ENCODE data around the gene SRP54.

Gene SRP54

GRCh38 chr14:35072226-35072625 lies 89.4 kb downstream of the SRP54 start:
- Histone ChIP-seq H3K4me3 (ENCODE audit: low read depth, low read length, poor library complexity, severe bottlenecking) (no peak overlapping the region), H3K27me3 (ENCODE audit: insufficient read depth, low read length) (no peaks in the 10 kb centered on the region), H3K4me2 (ENCODE audit: low read length) (no peak overlapping the region)

GRCh38 chr14:35073486-35073885 lies 90.7 kb downstream of the SRP54 start:
- no peak overlapping the region for H3K4me2 ChIP-seq (ENCODE audit: low read length)
- H3K9ac ChIP-seq (ENCODE audit: low read length), result no peak overlapping the region
- H3K27me3 ChIP-seq (ENCODE audit: insufficient read depth, low read length), result no peaks in the 10 kb centered on the region
- TF ChIP-seq EZH2 (IDR thresholded peaks at IDR 0.05; ENCODE audit: borderline replicate concordance, low read length) (no peak), CTCF (IDR thresholded peaks at IDR 0.05; ENCODE audit: low read length) (no peak)
- H3K4me3 ChIP-seq (ENCODE audit: low read depth, low read length, poor library complexity, severe bottlenecking), result no peak overlapping the region
- no peaks in the 10 kb centered on the region for H3K9me2 ChIP-seq (ENCODE audit: low read depth, low read length)
- no peaks in the 10 kb centered on the region for H3K9me3 ChIP-seq (ENCODE audit: low read length)
- no peaks in the 10 kb centered on the region for H4K20me1 ChIP-seq (ENCODE audit: insufficient read depth, low read length)
- no peaks in the 10 kb centered on the region for H3K4me1 ChIP-seq (ENCODE audit: insufficient read depth, low read length, severe bottlenecking)
- H3K36me3 ChIP-seq (ENCODE audit: insufficient read depth, low read length), result peaks cover 10% of the 10 kb centered on the region
- H3F3A ChIP-seq (ENCODE audit: insufficient read depth, low read length), result no peaks in the 10 kb centered on the region
- H2AFZ ChIP-seq (ENCODE audit: low read length), result no peak overlapping the region
- H3K79me2 ChIP-seq (ENCODE audit: insufficient read depth, low read length), result no peaks in the 10 kb centered on the region
- no peak overlapping the region for H3K27ac ChIP-seq (ENCODE audit: low read depth, low read length, poor library complexity, severe bottlenecking)

More at GRCh38 chr14:35072226-35072625, 89.4 kb downstream of the SRP54 start:
- peaks cover 12% of the 10 kb centered on the region for H3K36me3 ChIP-seq (ENCODE audit: insufficient read depth, low read length)
- H3K9me3 ChIP-seq (ENCODE audit: low read length), result no peaks in the 10 kb centered on the region
- H3K4me1 ChIP-seq (ENCODE audit: insufficient read depth, low read length, severe bottlenecking), result no peaks in the 10 kb centered on the region
- no peaks in the 10 kb centered on the region for H3K79me2 ChIP-seq (ENCODE audit: insufficient read depth, low read length)
- no peak overlapping the region for H3K9ac ChIP-seq (ENCODE audit: low read length)
- H3F3A ChIP-seq (ENCODE audit: insufficient read depth, low read length), result no peaks in the 10 kb centered on the region
- no peak overlapping the region for H3K27ac ChIP-seq (ENCODE audit: low read depth, low read length, poor library complexity, severe bottlenecking)
- no peaks in the 10 kb centered on the region for H3K9me2 ChIP-seq (ENCODE audit: low read depth, low read length)
- no peaks in the 10 kb centered on the region for H4K20me1 ChIP-seq (ENCODE audit: insufficient read depth, low read length)
- H2AFZ ChIP-seq (ENCODE audit: low read length), result no peak overlapping the region
- TF ChIP-seq CTCF (IDR thresholded peaks at IDR 0.05; ENCODE audit: low read length) (no peak), EZH2 (IDR thresholded peaks at IDR 0.05; ENCODE audit: borderline replicate concordance, low read length) (no peak)

GRCh38 chr14:35078082-35078481 lies 95.3 kb downstream of the SRP54 start:
- Histone ChIP-seq H3K4me3 (ENCODE audit: low read depth, low read length, poor library complexity, severe bottlenecking) (no peak overlapping the region), H4K20me1 (ENCODE audit: insufficient read depth, low read length) (no peaks in the 10 kb centered on the region), H3F3A (ENCODE audit: insufficient read depth, low read length) (no peaks in the 10 kb centered on the region), H3K4me2 (ENCODE audit: low read length) (no peak overlapping the region), H3K27ac (ENCODE audit: low read depth, low read length, poor library complexity, severe bottlenecking) (no peak overlapping the region), H2AFZ (ENCODE audit: low read length) (no peak overlapping the region), H3K9me3 (ENCODE audit: low read length) (no peaks in the 10 kb centered on the region), H3K4me1 (ENCODE audit: insufficient read depth, low read length, severe bottlenecking) (no peaks in the 10 kb centered on the region), H3K27me3 (ENCODE audit: insufficient read depth, low read length) (no peaks in the 10 kb centered on the region), H3K36me3 (ENCODE audit: insufficient read depth, low read length) (peaks cover 10% of the 10 kb centered on the region), H3K9me2 (ENCODE audit: low read depth, low read length) (no peaks in the 10 kb centered on the region), H3K79me2 (ENCODE audit: insufficient read depth, low read length) (no peaks in the 10 kb centered on the region), H3K9ac (ENCODE audit: low read length) (no peak overlapping the region)
- no peak for TF ChIP-seq EZH2 (IDR thresholded peaks at IDR 0.05; ENCODE audit: borderline replicate concordance, low read length)
- TF ChIP-seq CTCF (IDR thresholded peaks at IDR 0.05; ENCODE audit: low read length), result no peak
